SK-N-SH treated with all-trans-retinoic acid at 6 μM for 48 hours (cell line): ENCODE results near the gene JHY.

Source experiments
- ATAC-seq: fragments of 200-7000 bp; cut with Tn5 transposase; 3 replicates; pipeline ENCODE4 v1.9.1; 2020; ENCODE audit warnings: mild to moderate bottlenecking, moderate library complexity
- ARNTL ChIP-seq: fragments of 450-650 bp; formaldehyde crosslinking; IDR thresholded peaks from 2 replicates; pipeline ENCODE4 v1.5.0; 2020; ENCODE audit warnings: low read depth, mild to moderate bottlenecking, moderate library complexity, borderline replicate concordance
- BACH2 ChIP-seq: fragments of 250-450 bp; sonication (Bioruptor Pico); IDR thresholded peaks from 2 replicates; pipeline ENCODE4 v1.9.0; 2021; ENCODE audit warnings: mild to moderate bottlenecking, borderline replicate concordance
- CREB5 ChIP-seq: fragments of 250-450 bp; sonication (Bioruptor Pico); IDR thresholded peaks from 2 replicates; pipeline ENCODE4 v1.5.1; 2020; ENCODE audit warnings: low read depth, mild to moderate bottlenecking, moderate library complexity
- CSDC2 ChIP-seq: fragments of 250-450 bp; sonication (Bioruptor Pico); IDR thresholded peaks from 2 replicates; pipeline ENCODE4 v1.5.0; 2020; ENCODE audit warnings: mild to moderate bottlenecking, moderate library complexity
- CSRNP3 ChIP-seq: fragments of 250-450 bp; sonication (Bioruptor Pico); IDR thresholded peaks from 2 replicates; pipeline ENCODE4 v1.5.1; 2021; ENCODE audit warnings: mild to moderate bottlenecking, moderate library complexity
- ESRRG ChIP-seq: fragments of 250-450 bp; sonication (Bioruptor Pico); IDR thresholded peaks from 2 replicates; pipeline ENCODE4 v1.6.1; 2021; ENCODE audit warnings: mild to moderate bottlenecking
- GLIS3 ChIP-seq: fragments of 250-450 bp; sonication (Bioruptor Pico); IDR thresholded peaks from 2 replicates; pipeline ENCODE4 v1.5.0; 2020; ENCODE audit warnings: mild to moderate bottlenecking, moderate library complexity
- ISL1 ChIP-seq: fragments of 250-450 bp; sonication (Bioruptor Pico); IDR thresholded peaks from 2 replicates; pipeline ENCODE4 v2.1.2; 2022; ENCODE audit warnings: mild to moderate bottlenecking, moderate library complexity
- PATZ1 ChIP-seq: fragments of 250-450 bp; sonication (Bioruptor Pico); IDR thresholded peaks from 2 replicates; pipeline ENCODE4 v1.8.0; 2020; ENCODE audit warnings: mild to moderate bottlenecking, moderate library complexity, borderline replicate concordance
- POU6F1 ChIP-seq: fragments of 250-450 bp; sonication (Bioruptor Pico); IDR thresholded peaks from 2 replicates; pipeline ENCODE4 v1.8.0; 2021; ENCODE audit warnings: low read depth, mild to moderate bottlenecking, moderate library complexity, borderline replicate concordance
- PPARA ChIP-seq: fragments of 250-450 bp; sonication (Bioruptor Pico); IDR thresholded peaks from 2 replicates; pipeline ENCODE4 v1.5.0; 2020; ENCODE audit warnings: mild to moderate bottlenecking, borderline replicate concordance
- TOX ChIP-seq: fragments of 250-450 bp; sonication (Bioruptor Pico); IDR thresholded peaks from 2 replicates; pipeline ENCODE4 v1.8.0; 2021; ENCODE audit warnings: mild to moderate bottlenecking, moderate library complexity, borderline replicate concordance
- TSHZ2 ChIP-seq: fragments of 250-450 bp; sonication (Bioruptor Pico); IDR thresholded peaks from 2 replicates; pipeline ENCODE4 v1.5.0; 2020; ENCODE audit warnings: mild to moderate bottlenecking, moderate library complexity
- ZC3H10 ChIP-seq: fragments of 250-450 bp; sonication (Bioruptor Pico); IDR thresholded peaks from 2 replicates; pipeline ENCODE4 v1.5.1; 2021; ENCODE audit warnings: mild to moderate bottlenecking, moderate library complexity
- ZFP30 ChIP-seq: fragments of 450-650 bp; formaldehyde crosslinking; IDR thresholded peaks from 2 replicates; pipeline ENCODE4 v1.5.0; 2022; ENCODE audit warnings: mild to moderate bottlenecking, moderate library complexity
- ZNF565 ChIP-seq: fragments of 450-650 bp; formaldehyde crosslinking; conservative IDR thresholded peaks from 2 replicates; pipeline ENCODE4 v1.5.0; 2020; ENCODE audit warnings: low read depth, mild to moderate bottlenecking, moderate library complexity
- ZNF8 ChIP-seq: fragments of 450-650 bp; formaldehyde crosslinking; IDR thresholded peaks from 2 replicates; pipeline ENCODE4 v1.5.0; 2020; ENCODE audit warnings: mild to moderate bottlenecking, moderate library complexity

The JHY gene

GRCh38 chr11:122977470-122978298 is 95.1 kb downstream of the JHY start (continued):
- TF ChIP-seq TSHZ2 (CRISPR knock-in tag): no peak

GRCh38 chr11:122978299-122978620 is 95.7 kb downstream of the JHY start:
- ATAC-seq: no peak
- TF ChIP-seq CREB5 (CRISPR knock-in tag) (no peak), POU6F1 (CRISPR knock-in tag) (no peak), TOX (CRISPR knock-in tag) (no peak), ZC3H10 (no peak), PPARA (CRISPR knock-in tag) (no peak), CSDC2 (CRISPR knock-in tag) (no peak), ZNF565 (CRISPR knock-in tag) (no peak), ESRRG (CRISPR knock-in tag) (no peak), ZNF8 (CRISPR knock-in tag) (no peak), TSHZ2 (CRISPR knock-in tag) (no peak), ARNTL (CRISPR knock-in tag) (no peak)

- no peak for ATAC-seq
Observed at GRCh38 chr11:122979103-122979814, 96.7 kb downstream of the JHY start.

More at GRCh38 chr11:122979103-122979814, 96.7 kb downstream of the JHY start:
- no peak for TF ChIP-seq ZFP30 (CRISPR knock-in tag)
- TF ChIP-seq ISL1 (CRISPR knock-in tag): no peak
- no peak for TF ChIP-seq ARNTL (CRISPR knock-in tag)
- TF ChIP-seq PATZ1 (CRISPR knock-in tag): no peak
- TF ChIP-seq CSDC2 (CRISPR knock-in tag): no peak
- no peak for TF ChIP-seq BACH2 (CRISPR knock-in tag)
- no peak for TF ChIP-seq CSRNP3 (CRISPR knock-in tag)
- TF ChIP-seq ZNF8 (CRISPR knock-in tag): no peak
- TF ChIP-seq CREB5 (CRISPR knock-in tag): no peak
- TF ChIP-seq ZNF565 (CRISPR knock-in tag): no peak
- TF ChIP-seq TOX (CRISPR knock-in tag): no peak
- no peak for TF ChIP-seq GLIS3
- no peak for TF ChIP-seq ESRRG (CRISPR knock-in tag)
